GM12872 (cell line): ENCODE measurements around the gene NRG2.

ENCODE experiments used
- TF ChIP-seq, protein P1 (sequence below): IDR thresholded peaks from 3 replicates; pipeline ENCODE4 v1.5.1; 2011; ENCODE audit warnings: low read depth, mild to moderate bottlenecking, low read length, moderate library complexity; ENCODE audit not compliant: insufficient read depth

The NRG2 gene

DNA sequence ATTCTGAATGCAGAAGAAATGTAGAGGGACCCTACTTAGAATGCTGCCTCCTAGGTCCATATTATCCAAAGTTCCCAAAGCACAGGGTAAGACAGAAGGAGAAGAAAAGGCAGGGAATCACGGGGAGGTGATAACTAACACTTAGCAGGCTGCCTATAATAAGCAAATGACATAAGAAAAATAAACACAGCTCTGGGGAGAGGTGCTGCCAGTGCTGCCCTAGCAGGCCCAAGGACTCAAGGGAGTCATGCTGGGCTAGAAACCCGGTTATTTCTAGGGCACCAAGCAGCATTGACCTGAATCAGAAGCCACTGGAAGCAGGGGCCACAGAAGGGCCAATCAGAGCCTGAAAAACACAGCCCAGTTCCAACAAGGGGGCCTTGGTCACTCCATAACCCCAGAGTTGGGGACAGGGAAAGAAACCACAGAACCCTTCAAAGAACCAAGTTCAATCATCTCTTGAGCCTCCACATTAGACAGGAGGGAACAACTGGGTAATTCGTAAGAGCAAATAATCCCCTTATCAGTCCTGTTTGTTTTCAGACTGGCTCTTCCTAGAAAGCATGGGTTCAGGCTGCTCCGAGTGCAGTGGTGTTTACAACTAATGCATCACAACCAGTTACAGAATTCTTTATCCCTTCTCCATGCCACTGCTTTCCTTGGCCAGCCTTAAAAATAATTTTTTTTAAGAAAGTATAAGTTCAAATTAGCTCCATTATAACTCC, 24.0 kb downstream of the NRG2 start:
- TF ChIP-seq, protein P1, sequence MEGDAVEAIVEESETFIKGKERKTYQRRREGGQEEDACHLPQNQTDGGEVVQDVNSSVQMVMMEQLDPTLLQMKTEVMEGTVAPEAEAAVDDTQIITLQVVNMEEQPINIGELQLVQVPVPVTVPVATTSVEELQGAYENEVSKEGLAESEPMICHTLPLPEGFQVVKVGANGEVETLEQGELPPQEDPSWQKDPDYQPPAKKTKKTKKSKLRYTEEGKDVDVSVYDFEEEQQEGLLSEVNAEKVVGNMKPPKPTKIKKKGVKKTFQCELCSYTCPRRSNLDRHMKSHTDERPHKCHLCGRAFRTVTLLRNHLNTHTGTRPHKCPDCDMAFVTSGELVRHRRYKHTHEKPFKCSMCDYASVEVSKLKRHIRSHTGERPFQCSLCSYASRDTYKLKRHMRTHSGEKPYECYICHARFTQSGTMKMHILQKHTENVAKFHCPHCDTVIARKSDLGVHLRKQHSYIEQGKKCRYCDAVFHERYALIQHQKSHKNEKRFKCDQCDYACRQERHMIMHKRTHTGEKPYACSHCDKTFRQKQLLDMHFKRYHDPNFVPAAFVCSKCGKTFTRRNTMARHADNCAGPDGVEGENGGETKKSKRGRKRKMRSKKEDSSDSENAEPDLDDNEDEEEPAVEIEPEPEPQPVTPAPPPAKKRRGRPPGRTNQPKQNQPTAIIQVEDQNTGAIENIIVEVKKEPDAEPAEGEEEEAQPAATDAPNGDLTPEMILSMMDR = no peak

DNA sequence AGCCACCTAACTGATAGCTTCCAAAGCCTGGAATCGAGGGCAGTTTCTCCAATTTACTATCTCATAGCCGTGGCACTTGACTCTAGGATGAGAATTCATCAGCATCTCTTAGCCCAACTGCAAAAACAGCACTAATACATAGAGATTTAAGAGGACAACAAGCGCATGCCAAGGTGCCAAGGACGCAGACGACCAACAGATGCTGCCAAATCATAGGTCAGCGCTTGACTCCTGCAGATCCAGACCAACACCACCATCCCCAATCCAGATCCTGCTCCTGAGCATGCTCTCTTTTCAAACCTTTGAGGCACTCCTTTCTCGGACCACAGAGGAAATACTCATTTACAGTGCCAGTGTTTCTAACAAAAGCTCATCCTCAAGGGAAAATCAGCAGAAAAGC, 24.6 kb downstream of the NRG2 start:
- TF ChIP-seq, protein P1 = no peak

DNA sequence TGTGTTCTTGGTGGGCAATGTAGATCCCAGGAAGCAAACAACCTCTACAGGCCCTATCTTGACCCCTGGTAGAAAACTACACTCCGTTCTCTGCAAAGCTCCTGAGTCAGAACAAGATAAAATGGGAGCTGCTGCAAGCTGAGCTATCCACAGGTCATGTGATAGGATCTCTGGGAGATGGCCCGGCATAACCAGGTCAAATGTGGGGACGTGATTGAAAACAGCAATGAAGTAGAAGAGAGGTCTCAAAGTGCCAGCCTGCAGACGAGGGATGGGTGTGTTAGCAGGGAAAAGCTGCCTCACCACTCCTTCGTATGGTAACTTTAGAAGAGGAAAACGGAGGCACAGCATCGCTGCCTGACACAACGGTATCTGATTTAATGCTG, 25.0 kb downstream of the NRG2 start:
- TF ChIP-seq, protein P1 = no peak

DNA sequence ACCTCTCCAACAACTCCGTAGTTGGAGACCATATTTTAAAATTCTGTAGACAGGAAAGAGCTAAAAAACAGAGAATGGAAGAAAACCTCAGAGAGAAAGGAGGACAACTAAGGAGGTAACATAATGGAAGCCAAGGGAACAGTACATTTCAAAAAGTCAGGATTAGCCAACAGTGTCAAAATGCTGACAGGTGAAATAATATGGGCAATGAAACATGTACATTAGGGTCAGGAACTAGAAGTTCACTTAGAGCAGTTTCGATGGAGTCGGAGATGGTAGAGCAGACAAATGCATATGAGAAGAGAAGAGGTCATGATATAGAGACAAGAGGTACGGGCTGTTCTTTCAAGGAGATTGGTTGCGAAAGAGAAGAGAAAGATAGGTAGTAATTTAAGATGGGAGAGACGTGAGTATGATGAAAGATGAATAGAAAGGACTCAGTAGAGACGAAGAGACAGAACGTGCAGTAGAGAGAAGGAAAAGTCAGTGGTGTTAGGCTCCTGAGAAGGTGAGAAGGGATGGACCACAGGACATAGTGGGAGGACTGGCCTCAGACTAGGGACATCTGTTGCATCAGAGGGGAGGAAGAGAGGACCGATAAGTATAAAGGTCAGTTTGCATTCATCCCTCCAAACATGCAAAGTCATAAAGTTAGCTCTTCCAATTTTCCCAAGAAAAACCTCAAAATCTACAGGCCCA, 25.6 kb downstream of the NRG2 start:
- TF ChIP-seq, protein P1 = no peak

DNA sequence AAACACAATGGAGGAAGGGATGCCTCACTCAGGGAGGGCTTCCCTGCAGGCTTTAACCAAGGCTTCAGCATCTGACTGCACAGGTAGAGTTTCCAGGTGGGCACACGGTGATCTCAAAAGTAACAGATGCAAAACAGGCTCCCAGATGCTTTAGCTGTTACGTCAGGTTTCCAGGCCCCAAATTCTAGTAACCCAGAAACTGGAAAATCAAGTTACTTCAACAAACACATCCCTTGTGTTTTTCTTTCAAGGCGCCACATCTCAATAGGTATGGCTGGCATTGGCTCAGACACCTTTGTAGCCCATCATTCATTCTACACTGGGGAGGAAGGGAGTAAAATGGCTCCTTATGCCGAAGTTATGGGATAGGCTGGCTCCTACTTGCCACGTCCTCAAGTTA, 27.4 kb downstream of the NRG2 start:
- TF ChIP-seq, protein P1 = no peak

DNA sequence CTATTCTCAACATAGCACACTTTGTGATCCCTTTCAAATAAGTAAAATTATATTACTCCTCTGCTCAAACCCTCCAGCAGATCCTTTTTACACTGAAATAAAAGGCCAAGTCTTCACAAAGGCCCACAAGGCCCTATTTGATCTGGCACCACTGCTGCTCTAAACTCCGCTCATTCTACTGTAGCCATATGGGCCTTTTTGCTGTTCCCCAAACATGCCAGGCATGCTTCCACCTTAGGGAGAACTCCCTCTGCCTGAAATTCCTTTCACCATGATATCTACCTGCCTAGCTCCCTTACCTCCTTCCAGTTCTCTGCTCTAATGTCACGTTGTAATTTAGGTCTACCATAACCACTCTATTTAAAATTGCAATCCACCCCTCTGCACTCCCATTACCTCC, 28.3 kb downstream of the NRG2 start:
- TF ChIP-seq, protein P1 = no peak

DNA sequence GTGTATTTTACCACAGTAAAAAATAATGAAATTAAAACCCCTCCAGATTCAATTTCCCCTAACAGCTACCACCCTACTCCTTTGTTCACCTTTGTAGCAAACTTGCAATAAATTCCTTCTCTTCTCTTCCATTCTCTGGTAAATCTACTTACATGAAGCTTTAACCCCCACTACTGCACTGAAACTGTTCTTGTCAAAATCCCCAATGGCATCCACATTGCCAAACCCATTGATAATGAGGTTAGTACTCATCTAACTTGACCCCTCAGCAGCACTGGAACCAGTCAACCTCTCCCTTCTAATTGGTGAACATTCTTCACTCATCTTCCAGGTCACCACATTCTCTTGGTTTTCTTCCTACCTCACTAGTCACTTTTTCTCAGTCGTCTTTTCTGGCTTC, 29.6 kb downstream of the NRG2 start:
- TF ChIP-seq, protein P1 = no peak
